Heart right ventricle (tissue), 16 donors: ENCODE measurements around the gene FOSB. TPM values are rescaled to one million over a fixed set of nuclear protein-coding genes. Genes with fewer than 3 reads are reported as not detected.

Experiments
- ATAC-seq, 8 donors: fragments of 200-7000 bp; cut with Tn5 transposase; one replicate each; pipeline ENCODE4 v1.9.1; 2020; ENCODE audit warnings: mild to moderate bottlenecking in 8 of 8, moderate library complexity in 8 of 8, moderate number of reproducible peaks in 1 of 8
- DNase-seq, 2 donors: peaks; one replicate each; pipeline ENCODE4 v3.0.0-alpha.2; 2020
- H3K27ac ChIP-seq, 10 donors: fragments of 200-600 bp; sonication (generic) in 2 of 10; one replicate each; pipeline versions ENCODE4 v1.5.0 to v1.8.0; 2020 to 2022; ENCODE audit warnings: mild to moderate bottlenecking in 3 of 10
- H3K27me3 ChIP-seq, 7 donors: fragments of 200-600 bp; one replicate each; pipeline ENCODE4 v1.8.0; 2021 to 2022; ENCODE audit warnings: mild to moderate bottlenecking in 2 of 7
- H3K36me3 ChIP-seq, 9 donors: fragments of 200-600 bp; sonication (generic) in 1 of 9; one replicate each; pipeline versions ENCODE4 v1.5.0 to v1.8.0; 2020 to 2022; ENCODE audit warnings: mild to moderate bottlenecking in 2 of 9
- H3K4me1 ChIP-seq, 9 donors: fragments of 200-600 bp; sonication (generic) in 1 of 9; one replicate each; pipeline versions ENCODE4 v1.5.0 to v1.8.0; 2020 to 2022; ENCODE audit warnings: mild to moderate bottlenecking in 4 of 9
- H3K4me3 ChIP-seq, 10 donors: fragments of 200-600 bp; sonication (generic) in 2 of 10; one replicate each; pipeline versions ENCODE4 v1.5.0 to v1.8.0; 2020 to 2022; ENCODE audit warnings: mild to moderate bottlenecking in 7 of 10, moderate library complexity in 2 of 10
- H3K9me3 ChIP-seq, 11 donors: fragments of 200-600 bp in 10 of 11; sonication (generic) in 2 of 11; one replicate each; pipeline versions ENCODE4 v1.5.0 to v1.8.0; 2013 to 2022; ENCODE audit warnings: mild to moderate bottlenecking in 2 of 11, control low read depth in 1 of 11, moderate library complexity in 1 of 11
- WGBS, 2 donors: extraction: QIAGEN DNeasy Blood & Tissue Kit; methylation state at CpG; one replicate each; pipeline ENCODE4 v1.1.7; 2013; ENCODE audit warnings: inconsistent platforms in 1 of 2; 5-methylcytosine and 5-hydroxymethylcytosine counted together
- intact Hi-C, 10 donors: fragments of 100-400 bp; cut with DNase I; formaldehyde crosslinking; loops; one replicate each; pipeline versions ENCODE4 v1.11.1 to v1.14.2; 2022
- polyA plus RNA-seq, 2 donors: library from polyadenylated mRNA; stranded (reverse); fragments of 200-250 nt; gene quantifications; one replicate each; pipeline ENCODE4 v1.2.3, GENCODE V29; 2013
- total RNA-seq, 10 donors: library from RNA; stranded (reverse); fragmentation: NEBNext Ultra II Directional in 3 of 10; extraction: Animal tissue kit (Norgen Biotek cat#: 25700) in 3 of 10; gene quantifications; one replicate each; pipeline versions ENCODE4 v1.2.1 to v1.2.4, GENCODE V29; 2021 to 2023
- TF ChIP-seq, protein P1 (sequence below), 9 donors: fragments of 200-600 bp; sonication (generic) in 2 of 9; IDR thresholded peaks; one replicate each; pipeline versions ENCODE4 v1.5.0 to v1.8.0; 2021 to 2022; ENCODE audit warnings: antibody characterized with exemption in 9 of 9, mild to moderate bottlenecking in 5 of 9, moderate library complexity in 1 of 9
- donor health status: Arrhythmogenic right ventricular cardiomyopathy.
- donor health status: ischemic (EF 13 %, LVEDD 7.1; RV severe dilation, severe dysfunction).
- donor health status: healthy with polysubstance abuse.
- donor health status: DM: no; HTN: yes; CAD: no.
- donor health status: DM: no; HTN: no; CAD: no.
- donor health status: ischemic (EF 25% LVEDD 6.9; RV normal size, moderate dysfunction).
- donor health status: ischemic (EF 25% LVEDD 5.7; RV mildly dilated, moderate dysfunction).
- donor health status: healthy.
- donor health status: DM: yes; HTN: yes; CAD: no.
- donor health status: Ischemic cardiomyopathy.
- donor health status: ischemic (EF 35%, LVEDD 5.7; RV mildly dilated, moderate dysfunction).
- donor health status: nonischemic (EF 11% LVEDD 7.7; RV severe dilation, severe dysfunction).
- donor health status: DM: yes; HTN: yes; CAD: no.
- donor health status: PGD.
- donor health status: ischemic (EF 29% LVEDD 5.4; RV normal size, mild dysfunction).
- donor health status: nonischemic (EF 23%, LVEDD 6.1; RV moderate dilation, normal function).

The FOSB gene
- total and polyA plus RNA-seq, 12 donors = 0.39 to 54.5 (median 4.8) TPM

DNA sequence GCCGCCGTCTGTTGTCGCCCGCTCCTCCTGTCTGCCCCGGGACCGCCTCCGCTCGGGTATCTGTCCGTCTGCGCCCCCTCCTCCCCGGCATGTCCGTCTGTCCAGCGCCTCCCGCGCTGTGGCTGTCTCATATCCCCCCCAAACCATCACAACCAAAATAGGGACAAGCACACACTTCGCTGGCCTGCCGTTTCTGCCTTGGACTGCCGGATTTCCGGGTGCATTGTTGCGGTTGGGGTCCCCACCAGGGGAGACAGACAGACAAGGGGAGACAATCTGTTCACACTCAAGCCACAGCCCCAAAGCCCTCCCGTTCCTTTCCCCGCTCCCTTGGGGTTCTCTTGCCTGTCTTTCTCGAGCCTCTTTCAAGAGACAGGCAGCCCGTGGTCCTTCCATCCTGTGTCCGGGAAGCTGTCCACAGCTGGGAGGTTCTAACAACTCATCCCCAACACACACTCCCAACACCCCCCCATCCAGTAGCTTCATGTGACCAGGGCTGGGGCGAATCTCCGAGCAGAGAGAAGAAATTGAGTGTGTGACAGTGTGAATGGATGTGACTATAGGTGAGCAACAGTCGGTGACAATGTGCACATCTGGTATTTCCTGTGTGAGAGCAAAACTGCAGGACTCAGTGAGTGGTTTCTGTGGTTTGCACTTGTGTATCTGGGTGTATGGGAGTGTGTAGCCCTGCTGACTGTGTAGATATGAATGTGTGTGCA lies 16.5 kb upstream of the FOSB start:
- H3K27ac ChIP-seq = peak overlapping the region; percentile 47 to 86 (median 82)
- H3K4me1 ChIP-seq = peaks cover 10 to 63% (median 32%) of the 10 kb centered on the region in 9 donors
- WGBS, 2 donors = 4 to 5% methylated on average over 27 to 28 of the region's 28 CpGs
- H3K36me3 ChIP-seq = no peaks in the 10 kb centered on the region
- intact Hi-C loops = loop anchor here in 2 of 10 donors (2.0 kb wide), 1 partner anchor 18 kb away; no protein-coding TSS in a partner anchor
- ATAC-seq (peak in 7 of 8 donors; percentile 3 to 25 (median 17)), DNase-seq (no peak)
- TF ChIP-seq, protein P1, sequence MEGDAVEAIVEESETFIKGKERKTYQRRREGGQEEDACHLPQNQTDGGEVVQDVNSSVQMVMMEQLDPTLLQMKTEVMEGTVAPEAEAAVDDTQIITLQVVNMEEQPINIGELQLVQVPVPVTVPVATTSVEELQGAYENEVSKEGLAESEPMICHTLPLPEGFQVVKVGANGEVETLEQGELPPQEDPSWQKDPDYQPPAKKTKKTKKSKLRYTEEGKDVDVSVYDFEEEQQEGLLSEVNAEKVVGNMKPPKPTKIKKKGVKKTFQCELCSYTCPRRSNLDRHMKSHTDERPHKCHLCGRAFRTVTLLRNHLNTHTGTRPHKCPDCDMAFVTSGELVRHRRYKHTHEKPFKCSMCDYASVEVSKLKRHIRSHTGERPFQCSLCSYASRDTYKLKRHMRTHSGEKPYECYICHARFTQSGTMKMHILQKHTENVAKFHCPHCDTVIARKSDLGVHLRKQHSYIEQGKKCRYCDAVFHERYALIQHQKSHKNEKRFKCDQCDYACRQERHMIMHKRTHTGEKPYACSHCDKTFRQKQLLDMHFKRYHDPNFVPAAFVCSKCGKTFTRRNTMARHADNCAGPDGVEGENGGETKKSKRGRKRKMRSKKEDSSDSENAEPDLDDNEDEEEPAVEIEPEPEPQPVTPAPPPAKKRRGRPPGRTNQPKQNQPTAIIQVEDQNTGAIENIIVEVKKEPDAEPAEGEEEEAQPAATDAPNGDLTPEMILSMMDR (IDR thresholded peaks at IDR 0.05) = no peak
- H3K9me3 ChIP-seq = no peaks in the 10 kb centered on the region
- peak overlapping the region; percentile 38 to 74 (median 64) for H3K4me3 ChIP-seq
- no peaks in the 10 kb centered on the region for H3K27me3 ChIP-seq

DNA sequence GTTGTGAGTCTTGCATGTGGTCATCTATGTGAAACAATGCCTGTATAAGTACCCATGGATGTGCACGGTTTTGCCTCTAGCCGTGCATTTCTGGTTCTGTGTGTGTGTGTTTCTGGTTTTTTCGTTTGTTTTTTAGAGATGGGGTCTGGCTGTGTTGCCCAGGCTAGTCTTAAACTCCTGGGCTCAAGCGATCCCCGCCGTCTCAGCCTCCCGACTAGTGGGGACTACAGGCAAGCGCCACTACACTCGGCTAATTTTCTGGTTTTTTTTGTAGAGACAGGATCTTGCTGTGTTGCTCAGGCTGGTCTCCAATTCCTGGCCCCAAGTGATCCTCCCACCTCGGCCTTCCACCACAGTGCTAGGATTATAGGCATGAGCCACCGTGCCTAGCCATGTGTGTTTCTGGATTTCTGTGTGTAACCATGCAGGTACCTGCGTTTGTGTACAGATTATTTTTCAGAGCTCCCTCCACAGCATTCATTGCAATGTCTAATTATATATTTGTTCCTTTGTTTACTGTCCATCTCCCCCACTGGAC lies 15.9 kb upstream of the FOSB start:
- WGBS, 2 donors = 80 to 83% methylated on average over 12 of the region's 12 CpGs
- intact Hi-C loops = loop anchor here in 2 of 10 donors (2.0 kb wide), 1 partner anchor 17 kb away; no protein-coding TSS in a partner anchor
- H3K27ac ChIP-seq = peak overlapping the region in 2 of 10 donors; percentile 83 to 86
- H3K9me3 ChIP-seq = no peaks in the 10 kb centered on the region
- DNase-seq = no peak
- TF ChIP-seq, protein P1 (IDR thresholded peaks at IDR 0.05) = no peak
- H3K27me3 ChIP-seq = no peaks in the 10 kb centered on the region
- H3K4me1 ChIP-seq = peaks cover 10 to 69% (median 33%) of the 10 kb centered on the region in 9 donors
- H3K4me3 ChIP-seq = no peak overlapping the region
- no peaks in the 10 kb centered on the region for H3K36me3 ChIP-seq
- no peak for ATAC-seq

DNA sequence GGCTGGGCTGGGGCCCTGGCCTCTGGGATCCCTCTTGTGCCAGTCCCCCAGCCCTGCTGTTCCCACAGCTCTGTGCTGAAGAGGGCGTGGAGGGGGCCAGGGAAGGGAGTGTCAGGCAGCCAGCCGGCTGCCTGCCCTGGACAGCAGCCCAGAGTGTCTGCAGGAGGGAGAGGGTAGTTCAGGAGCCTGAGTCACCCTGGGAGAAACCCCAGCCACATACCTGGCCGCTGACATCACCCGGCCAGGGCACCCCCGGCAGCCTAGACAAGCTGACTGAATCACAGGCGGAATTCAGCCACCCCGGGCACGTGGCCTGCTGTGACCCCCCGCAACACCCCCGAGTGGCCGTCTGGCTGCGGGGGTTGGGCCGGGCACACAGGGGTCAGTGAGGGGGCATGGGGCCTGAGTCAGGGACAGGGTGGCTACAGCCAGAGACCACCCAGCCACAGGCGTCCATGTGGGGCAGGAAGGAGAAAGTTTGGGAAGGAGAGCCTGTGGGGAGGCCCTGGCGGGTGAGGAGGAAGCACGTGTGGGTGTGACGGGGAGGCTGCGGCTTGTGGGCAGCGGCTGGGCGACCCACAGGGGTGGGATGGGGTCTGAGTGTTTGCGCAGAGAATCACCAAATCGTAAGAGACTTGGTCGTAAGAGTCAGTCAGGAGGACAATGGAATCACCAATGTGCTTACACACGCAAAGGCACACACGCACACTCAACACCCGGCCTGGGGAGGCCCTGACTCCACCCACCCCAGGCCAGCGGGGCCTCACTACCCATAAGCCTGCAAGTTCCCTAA lies 11.9 kb upstream of the FOSB start:
- Histone ChIP-seq H3K4me3 (peak overlapping the region in 5 of 10 donors; percentile 15 to 30 (median 26)), H3K4me1 (peaks cover 7 to 49% (median 25%) of the 10 kb centered on the region in 9 donors), H3K27ac (peak overlapping the region in 8 of 10 donors; percentile 69 to 82 (median 77)), H3K9me3 (no peaks in the 10 kb centered on the region), H3K36me3 (no peaks in the 10 kb centered on the region), H3K27me3 (no peaks in the 10 kb centered on the region)
- intact Hi-C loops = no loop called here
- 14 to 15% methylated on average over 27 of the region's 27 CpGs for WGBS, 2 donors
- DNase-seq (peak; percentile 86 to 88), ATAC-seq (peak; percentile 73 to 95 (median 93))
- TF ChIP-seq, protein P1 (IDR thresholded peaks at IDR 0.05) = no peak

DNA sequence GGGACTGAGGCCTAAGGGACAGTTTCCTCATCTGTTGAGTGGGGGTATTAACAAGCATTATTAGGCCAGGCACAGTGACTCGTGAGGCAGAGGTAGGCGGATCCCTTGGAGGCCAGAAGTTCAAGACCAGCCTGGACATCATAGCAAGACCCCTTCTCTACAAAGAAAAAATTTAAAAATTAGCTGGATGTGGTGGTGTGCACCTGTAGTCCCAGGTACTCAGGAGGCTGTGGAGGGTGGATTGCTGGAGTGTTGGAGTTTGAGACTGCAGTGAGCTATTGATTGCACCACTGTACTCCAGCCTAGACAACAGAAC lies 11.3 kb upstream of the FOSB start:
- Histone ChIP-seq H3K4me1 (peaks cover 3 to 43% (median 19%) of the 10 kb centered on the region in 9 donors), H3K27me3 (no peaks in the 10 kb centered on the region), H3K36me3 (no peaks in the 10 kb centered on the region), H3K9me3 (no peaks in the 10 kb centered on the region), H3K4me3 (no peak overlapping the region), H3K27ac (peak overlapping the region in 8 of 10 donors; percentile 69 to 82 (median 77))
- intact Hi-C loops = no loop called here
- ATAC-seq (no peak), DNase-seq (no peak)
- TF ChIP-seq, protein P1 (IDR thresholded peaks at IDR 0.05) = no peak
- WGBS, 2 donors = 69 to 83% methylated on average over 2 of the region's 2 CpGs
